HL-60 (cell line): Measurements from ENCODE around the gene PIK3R4.

Source experiments
- GABPA ChIP-seq: IDR thresholded peaks from 2 replicates; pipeline ENCODE4 v1.6.1; 2012; ENCODE audit warnings: low read depth
- POLR2AphosphoS5 ChIP-seq: IDR thresholded peaks from 2 replicates; pipeline ENCODE4 v1.6.1; 2012; ENCODE audit warnings: low read depth
- TF ChIP-seq, protein P1 (sequence below): IDR thresholded peaks from one replicate; pipeline ENCODE4 v1.5.1; 2011; ENCODE audit warnings: low read length, control low read depth, inconsistent platforms; ENCODE audit not compliant: insufficient read depth
- TF ChIP-seq, protein P2 (sequence below): IDR thresholded peaks from 2 replicates; pipeline ENCODE4 v1.6.1; 2012; ENCODE audit warnings: low read depth; ENCODE audit not compliant: insufficient replicate concordance

- TF ChIP-seq POLR2AphosphoS5: no peak
- TF ChIP-seq, protein P1, sequence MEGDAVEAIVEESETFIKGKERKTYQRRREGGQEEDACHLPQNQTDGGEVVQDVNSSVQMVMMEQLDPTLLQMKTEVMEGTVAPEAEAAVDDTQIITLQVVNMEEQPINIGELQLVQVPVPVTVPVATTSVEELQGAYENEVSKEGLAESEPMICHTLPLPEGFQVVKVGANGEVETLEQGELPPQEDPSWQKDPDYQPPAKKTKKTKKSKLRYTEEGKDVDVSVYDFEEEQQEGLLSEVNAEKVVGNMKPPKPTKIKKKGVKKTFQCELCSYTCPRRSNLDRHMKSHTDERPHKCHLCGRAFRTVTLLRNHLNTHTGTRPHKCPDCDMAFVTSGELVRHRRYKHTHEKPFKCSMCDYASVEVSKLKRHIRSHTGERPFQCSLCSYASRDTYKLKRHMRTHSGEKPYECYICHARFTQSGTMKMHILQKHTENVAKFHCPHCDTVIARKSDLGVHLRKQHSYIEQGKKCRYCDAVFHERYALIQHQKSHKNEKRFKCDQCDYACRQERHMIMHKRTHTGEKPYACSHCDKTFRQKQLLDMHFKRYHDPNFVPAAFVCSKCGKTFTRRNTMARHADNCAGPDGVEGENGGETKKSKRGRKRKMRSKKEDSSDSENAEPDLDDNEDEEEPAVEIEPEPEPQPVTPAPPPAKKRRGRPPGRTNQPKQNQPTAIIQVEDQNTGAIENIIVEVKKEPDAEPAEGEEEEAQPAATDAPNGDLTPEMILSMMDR: no peak
- TF ChIP-seq, protein P2, sequence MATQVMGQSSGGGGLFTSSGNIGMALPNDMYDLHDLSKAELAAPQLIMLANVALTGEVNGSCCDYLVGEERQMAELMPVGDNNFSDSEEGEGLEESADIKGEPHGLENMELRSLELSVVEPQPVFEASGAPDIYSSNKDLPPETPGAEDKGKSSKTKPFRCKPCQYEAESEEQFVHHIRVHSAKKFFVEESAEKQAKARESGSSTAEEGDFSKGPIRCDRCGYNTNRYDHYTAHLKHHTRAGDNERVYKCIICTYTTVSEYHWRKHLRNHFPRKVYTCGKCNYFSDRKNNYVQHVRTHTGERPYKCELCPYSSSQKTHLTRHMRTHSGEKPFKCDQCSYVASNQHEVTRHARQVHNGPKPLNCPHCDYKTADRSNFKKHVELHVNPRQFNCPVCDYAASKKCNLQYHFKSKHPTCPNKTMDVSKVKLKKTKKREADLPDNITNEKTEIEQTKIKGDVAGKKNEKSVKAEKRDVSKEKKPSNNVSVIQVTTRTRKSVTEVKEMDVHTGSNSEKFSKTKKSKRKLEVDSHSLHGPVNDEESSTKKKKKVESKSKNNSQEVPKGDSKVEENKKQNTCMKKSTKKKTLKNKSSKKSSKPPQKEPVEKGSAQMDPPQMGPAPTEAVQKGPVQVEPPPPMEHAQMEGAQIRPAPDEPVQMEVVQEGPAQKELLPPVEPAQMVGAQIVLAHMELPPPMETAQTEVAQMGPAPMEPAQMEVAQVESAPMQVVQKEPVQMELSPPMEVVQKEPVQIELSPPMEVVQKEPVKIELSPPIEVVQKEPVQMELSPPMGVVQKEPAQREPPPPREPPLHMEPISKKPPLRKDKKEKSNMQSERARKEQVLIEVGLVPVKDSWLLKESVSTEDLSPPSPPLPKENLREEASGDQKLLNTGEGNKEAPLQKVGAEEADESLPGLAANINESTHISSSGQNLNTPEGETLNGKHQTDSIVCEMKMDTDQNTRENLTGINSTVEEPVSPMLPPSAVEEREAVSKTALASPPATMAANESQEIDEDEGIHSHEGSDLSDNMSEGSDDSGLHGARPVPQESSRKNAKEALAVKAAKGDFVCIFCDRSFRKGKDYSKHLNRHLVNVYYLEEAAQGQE: no peak
- no peak for TF ChIP-seq GABPA
Measured at GRCh38 chr3:130702985-130703384, 43.6 kb downstream of the PIK3R4 start.
